Measurements from ENCODE around the gene PHOX2A. TPM values are rescaled to one million over a fixed set of nuclear protein-coding genes. Genes with fewer than 3 reads are reported as not detected.

PHOX2A gene
- total and polyA plus RNA-seq, 4 experiments from 2014 or later: not detected

DNA sequence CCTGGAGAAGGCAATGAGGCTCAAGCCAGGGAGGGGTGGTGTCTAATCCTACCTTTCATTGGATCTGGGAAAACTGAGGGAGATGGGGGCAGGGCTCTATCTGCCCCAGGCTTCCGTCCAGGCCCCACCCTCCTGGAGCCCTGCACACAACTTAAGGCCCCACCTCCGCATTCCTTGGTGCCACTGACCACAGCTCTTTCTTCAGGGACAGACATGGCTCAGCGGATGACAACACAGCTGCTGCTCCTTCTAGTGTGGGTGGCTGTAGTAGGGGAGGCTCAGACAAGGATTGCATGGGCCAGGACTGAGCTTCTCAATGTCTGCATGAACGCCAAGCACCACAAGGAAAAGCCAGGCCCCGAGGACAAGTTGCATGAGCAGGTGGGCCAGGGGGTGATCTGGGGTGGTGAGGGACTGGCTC lies 52.0 kb downstream of the PHOX2A start, which contains the start of gene FOLR1:
TSS of gene FOLR1 (plus strand) at position 180 of the 421 bp plus-strand sequence. CDS start at position 214, 34 bp downstream.
- H3K9me3 ChIP-seq (ENCODE audit: control insufficient read depth in 1 of 2, low read length in 2 of 2): no peaks in the 10 kb centered on the region
- no peaks in the 10 kb centered on the region for H3K4me1 ChIP-seq (ENCODE audit: insufficient read depth, low read length)
- H3K36me3 ChIP-seq (ENCODE audit: insufficient read depth, low read length): no peaks in the 10 kb centered on the region
- no peaks in the 10 kb centered on the region for H3K27me3 ChIP-seq (ENCODE audit: insufficient read depth, low read length)
- CTCF ChIA-PET (ENCODE audit: partially characterized antibody): no interaction called here
- no peak within 1 kb of the TSS for H3K27ac ChIP-seq (ENCODE audit: low read depth, low read length)
- Mint-ChIP-seq H3K4me1 (no peaks in the 10 kb centered on the region), H3K27ac (no peak within 1 kb of the TSS), H3K9me3 (no peaks in the 10 kb centered on the region), H3K4me3 (no peak within 1 kb of the TSS), H3K27me3 (no peaks in the 10 kb centered on the region), H3K36me3 (no peaks in the 10 kb centered on the region)
- no peak within 1 kb of the TSS for H3K4me3 ChIP-seq (ENCODE audit: low read length in 2 of 2)
- POLR2A ChIA-PET (ENCODE audit: partially characterized antibody): no interaction called here
- intact Hi-C loops (cut with micrococcal nuclease): no loop called here
- no peak for DNase-seq

DNA sequence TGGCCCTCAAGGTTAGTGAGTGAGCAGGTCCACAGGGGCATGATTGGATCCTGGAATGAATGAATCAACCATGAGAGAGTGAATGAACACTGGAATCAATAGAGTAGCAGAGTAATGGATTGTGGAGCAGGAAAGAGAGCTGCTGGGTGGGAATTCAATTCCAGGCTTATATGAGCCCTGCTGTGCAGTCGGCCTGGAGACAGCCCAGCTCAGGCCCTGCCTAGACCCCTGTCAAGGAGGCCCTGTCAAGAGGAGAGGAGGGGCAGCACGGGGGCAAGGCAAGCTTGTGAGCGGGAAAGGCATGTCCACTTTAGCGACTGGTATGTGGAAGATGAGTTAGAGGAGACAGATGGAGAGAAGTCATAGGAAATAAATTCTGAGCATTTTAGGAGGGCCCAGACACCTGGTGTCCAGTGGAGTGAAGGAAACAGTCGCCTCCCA lies 53.3 kb downstream of the PHOX2A start:
- Mint-ChIP-seq H3K4me3 (no peak overlapping the region), H3K9me3 (no peaks in the 10 kb centered on the region), H3K27ac (peak overlapping the region in 1 of 7 donors; percentile 60), H3K4me1 (no peaks in the 10 kb centered on the region), H3K27me3 (no peaks in the 10 kb centered on the region), H3K36me3 (no peaks in the 10 kb centered on the region)
- intact Hi-C loops (cut with micrococcal nuclease): no loop called here
- Histone ChIP-seq H3K27ac (ENCODE audit: low read depth, low read length) (no peak overlapping the region), H3K9me3 (ENCODE audit: control insufficient read depth in 1 of 2, low read length in 2 of 2) (no peaks in the 10 kb centered on the region), H3K4me1 (ENCODE audit: insufficient read depth, low read length) (no peaks in the 10 kb centered on the region), H3K4me3 (ENCODE audit: low read length in 2 of 2) (no peak overlapping the region), H3K36me3 (ENCODE audit: insufficient read depth, low read length) (no peaks in the 10 kb centered on the region), H3K27me3 (ENCODE audit: insufficient read depth, low read length) (no peaks in the 10 kb centered on the region)
- ChIA-PET POLR2A (ENCODE audit: partially characterized antibody) (no interaction called here), CTCF (ENCODE audit: partially characterized antibody) (interaction anchor here (1.0 to 1.5 kb wide), 2 partner anchors 34 to 115 kb away, joined by 3 read pairs; no protein-coding TSS in a partner anchor)
- peak in 1 of 5 donors; percentile 39 for DNase-seq

DNA sequence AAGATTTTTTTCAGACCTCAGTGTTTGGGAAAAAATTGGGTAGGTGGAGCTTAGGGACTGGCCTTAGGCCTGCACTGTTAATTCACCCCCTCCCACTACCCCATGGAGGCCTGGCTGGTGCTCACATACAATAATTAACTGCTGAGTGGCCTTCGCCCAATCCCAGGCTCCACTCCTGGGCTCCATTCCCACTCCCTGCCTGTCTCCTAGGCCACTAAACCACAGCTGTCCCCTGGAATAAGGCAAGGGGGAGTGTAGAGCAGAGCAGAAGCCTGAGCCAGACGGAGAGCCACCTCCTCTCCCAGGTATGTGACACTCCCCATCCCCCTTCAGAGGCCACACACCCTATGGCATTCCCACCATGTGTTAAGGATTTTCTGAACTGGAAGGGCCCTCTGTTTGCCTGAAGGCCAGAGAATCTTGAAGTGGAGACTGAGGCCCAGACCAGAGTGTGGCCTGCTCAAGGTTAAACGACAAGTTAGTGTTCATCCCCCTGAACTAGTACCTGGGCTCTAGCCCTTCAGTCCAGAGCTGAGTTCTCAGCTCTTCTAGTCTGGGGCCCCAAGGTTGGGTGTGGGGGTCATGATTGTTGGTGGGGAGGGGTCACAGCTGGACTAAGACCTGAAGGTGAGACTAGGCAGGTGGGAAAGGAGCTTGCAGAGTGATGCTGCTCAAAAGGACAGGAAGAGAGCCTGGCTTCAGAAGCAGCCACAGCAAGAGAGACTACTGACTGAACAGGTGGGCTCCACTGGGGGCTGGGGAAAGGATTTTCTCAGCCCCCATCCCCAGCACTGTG lies 54.3 kb downstream of the PHOX2A start:
- H3K27me3 Mint-ChIP-seq: no peaks in the 10 kb centered on the region
- Histone ChIP-seq H3K9me3 (ENCODE audit: control insufficient read depth in 1 of 2, low read length in 2 of 2) (no peaks in the 10 kb centered on the region), H3K4me1 (ENCODE audit: insufficient read depth, low read length) (no peaks in the 10 kb centered on the region), H3K36me3 (ENCODE audit: insufficient read depth, low read length) (no peaks in the 10 kb centered on the region), H3K27me3 (ENCODE audit: insufficient read depth, low read length) (no peaks in the 10 kb centered on the region), H3K4me3 (ENCODE audit: low read length in 2 of 2) (no peak overlapping the region), H3K27ac (ENCODE audit: low read depth, low read length) (no peak overlapping the region)
- DNase-seq: no peak
- H3K36me3 Mint-ChIP-seq: no peaks in the 10 kb centered on the region
- no peaks in the 10 kb centered on the region for H3K4me1 Mint-ChIP-seq
- POLR2A ChIA-PET (ENCODE audit: partially characterized antibody): no interaction called here
- no peak overlapping the region for H3K27ac Mint-ChIP-seq
- intact Hi-C loops (cut with micrococcal nuclease): no loop called here
- CTCF ChIA-PET (ENCODE audit: partially characterized antibody): interaction anchor here (1.0 to 1.5 kb wide), 3 partner anchors 10 to 212 kb away, joined by 3 read pairs; no protein-coding TSS in a partner anchor
- no peak overlapping the region for H3K4me3 Mint-ChIP-seq
- H3K9me3 Mint-ChIP-seq: no peaks in the 10 kb centered on the region

Other genes with a start within 250 kb of the PHOX2A start
- 10 to 100 TPM; 21.4 to 26.2 TPM for gene IL18BP, start 245.3 kb downstream of the PHOX2A start, total RNA-seq
- 10 to 100 TPM; 13.8 to 19.7 TPM for gene IL18BP, start 245.3 kb downstream of the PHOX2A start, polyA plus RNA-seq
- gene NUMA1, start 163.6 kb downstream of the PHOX2A start, total RNA-seq: 100 to 1,000 TPM; 376 to 380 TPM
- 100 to 1,000 TPM in 1 of 2 donors, 1 to 10 TPM in 1; 4.0 to 100 TPM for gene NUMA1, start 163.6 kb downstream of the PHOX2A start, polyA plus RNA-seq
- 1 to 10 TPM; 4.2 to 4.5 TPM for gene LRRC51, start 163.3 kb downstream of the PHOX2A start, total RNA-seq
- gene LRRC51, start 163.3 kb downstream of the PHOX2A start, polyA plus RNA-seq: 1 to 10 TPM; 4.0 to 5.3 TPM
- gene LAMTOR1, start 140.9 kb downstream of the PHOX2A start, total RNA-seq: 10 to 100 TPM; 66.8 to 68.6 TPM
- gene LAMTOR1, start 140.9 kb downstream of the PHOX2A start, polyA plus RNA-seq: 100 to 1,000 TPM in 1 of 2 donors, 10 to 100 TPM in 1; 77.5 to 105 TPM
- not detected for gene TOMT, start 138.3 kb downstream of the PHOX2A start, total RNA-seq
- not detected for gene TOMT, start 138.3 kb downstream of the PHOX2A start, polyA plus RNA-seq
- gene ANAPC15, start 131.5 kb downstream of the PHOX2A start, total RNA-seq: 10 to 100 TPM; 38.6 to 40.2 TPM
- 100 to 1,000 TPM in 1 of 2 donors, 10 to 100 TPM in 1; 84.5 to 105 TPM for gene ANAPC15, start 131.5 kb downstream of the PHOX2A start, polyA plus RNA-seq
- not detected for gene FOLR3, start 108.5 kb downstream of the PHOX2A start, total RNA-seq
- gene FOLR3, start 108.5 kb downstream of the PHOX2A start, polyA plus RNA-seq: not detected
- not detected for gene FOLR1, start 52.0 kb downstream of the PHOX2A start, total RNA-seq
- not detected for gene FOLR1, start 52.0 kb downstream of the PHOX2A start, polyA plus RNA-seq
- not detected for gene FOLR2, start 27.4 kb downstream of the PHOX2A start, total RNA-seq
- not detected for gene FOLR2, start 27.4 kb downstream of the PHOX2A start, polyA plus RNA-seq
- gene INPPL1, start 19.4 kb downstream of the PHOX2A start, total RNA-seq: 100 to 1,000 TPM; 145 to 152 TPM
- 10 to 100 TPM in 1 of 2 donors, 1 to 10 TPM in 1; 4.0 to 10.2 TPM for gene INPPL1, start 19.4 kb downstream of the PHOX2A start, polyA plus RNA-seq
- 10 to 100 TPM; 13.5 to 14.7 TPM for gene CLPB, start 190.4 kb upstream of the PHOX2A start, total RNA-seq
- 1 to 10 TPM in 1 of 2 donors, under 1 TPM in 1; 0.76 to 5.3 TPM for gene CLPB, start 190.4 kb upstream of the PHOX2A start, polyA plus RNA-seq

Measured in CD4-positive, alpha-beta memory T cell (primary cell).